ENCODE measurements around the gene ZBTB16. TPM values are rescaled to one million over a fixed set of nuclear protein-coding genes. Genes with fewer than 3 reads are reported as not detected.

Gene ZBTB16
- total RNA-seq, 1 experiment from 2014 or later, result 0.21 TPM

- Histone ChIP-seq H3K36me3 (ENCODE audit: control insufficient read depth, insufficient read depth, low read length) (no peaks in the 10 kb centered on the region), H3K9me3 (ENCODE audit: control insufficient read depth, insufficient read depth, low read depth, low read length) (no peaks in the 10 kb centered on the region), H3K4me1 (ENCODE audit: control insufficient read depth, insufficient read depth, low read length) (no peaks in the 10 kb centered on the region), H3K4me3 (ENCODE audit: low read depth in 2 of 2, low read length in 2 of 2) (no peak overlapping the region), H3K27ac (ENCODE audit: low read length) (no peak overlapping the region), H3K27me3 (ENCODE audit: control insufficient read depth, insufficient read depth, low read length) (peaks cover 32% of the 10 kb centered on the region)
- TF ChIP-seq TCF7L2 (IDR thresholded peaks at IDR 0.05; ENCODE audit: low read depth, low read length) (no peak), CTCF (IDR thresholded peaks at IDR 0.05) (no peak), POLR2AphosphoS5 (IDR thresholded peaks at IDR 0.05; ENCODE audit: low read depth, low read length) (no peak), SIN3A (IDR thresholded peaks at IDR 0.05; ENCODE audit: borderline replicate concordance, insufficient read depth, low read depth, low read length) (no peak)
- TF ChIP-seq, protein P1, sequence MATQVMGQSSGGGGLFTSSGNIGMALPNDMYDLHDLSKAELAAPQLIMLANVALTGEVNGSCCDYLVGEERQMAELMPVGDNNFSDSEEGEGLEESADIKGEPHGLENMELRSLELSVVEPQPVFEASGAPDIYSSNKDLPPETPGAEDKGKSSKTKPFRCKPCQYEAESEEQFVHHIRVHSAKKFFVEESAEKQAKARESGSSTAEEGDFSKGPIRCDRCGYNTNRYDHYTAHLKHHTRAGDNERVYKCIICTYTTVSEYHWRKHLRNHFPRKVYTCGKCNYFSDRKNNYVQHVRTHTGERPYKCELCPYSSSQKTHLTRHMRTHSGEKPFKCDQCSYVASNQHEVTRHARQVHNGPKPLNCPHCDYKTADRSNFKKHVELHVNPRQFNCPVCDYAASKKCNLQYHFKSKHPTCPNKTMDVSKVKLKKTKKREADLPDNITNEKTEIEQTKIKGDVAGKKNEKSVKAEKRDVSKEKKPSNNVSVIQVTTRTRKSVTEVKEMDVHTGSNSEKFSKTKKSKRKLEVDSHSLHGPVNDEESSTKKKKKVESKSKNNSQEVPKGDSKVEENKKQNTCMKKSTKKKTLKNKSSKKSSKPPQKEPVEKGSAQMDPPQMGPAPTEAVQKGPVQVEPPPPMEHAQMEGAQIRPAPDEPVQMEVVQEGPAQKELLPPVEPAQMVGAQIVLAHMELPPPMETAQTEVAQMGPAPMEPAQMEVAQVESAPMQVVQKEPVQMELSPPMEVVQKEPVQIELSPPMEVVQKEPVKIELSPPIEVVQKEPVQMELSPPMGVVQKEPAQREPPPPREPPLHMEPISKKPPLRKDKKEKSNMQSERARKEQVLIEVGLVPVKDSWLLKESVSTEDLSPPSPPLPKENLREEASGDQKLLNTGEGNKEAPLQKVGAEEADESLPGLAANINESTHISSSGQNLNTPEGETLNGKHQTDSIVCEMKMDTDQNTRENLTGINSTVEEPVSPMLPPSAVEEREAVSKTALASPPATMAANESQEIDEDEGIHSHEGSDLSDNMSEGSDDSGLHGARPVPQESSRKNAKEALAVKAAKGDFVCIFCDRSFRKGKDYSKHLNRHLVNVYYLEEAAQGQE (IDR thresholded peaks at IDR 0.05; ENCODE audit: insufficient read depth in 1 of 2, low read depth in 2 of 2, low read length in 1 of 2), result no peak
- intact Hi-C loops (cut with micrococcal nuclease; ENCODE audit: unreplicated experiment) (no loop called here), in situ Hi-C loops (cut with HindIII; ENCODE audit: low pct_unique_long_range_greater_than_20kb, low sequenced_read_pairs) (no loop called here)
- ATAC-seq (no peak), DNase-seq (ENCODE audit: low read depth, low spot score) (no peak)
- ChIA-PET POLR2A (no interaction called here), CTCF (no interaction called here)
- BruUV-seq (replicated peaks), result no TSS peak
Measured at GRCh38 chr11:114270531-114271270, 211.2 kb downstream of the ZBTB16 start.

DNA sequence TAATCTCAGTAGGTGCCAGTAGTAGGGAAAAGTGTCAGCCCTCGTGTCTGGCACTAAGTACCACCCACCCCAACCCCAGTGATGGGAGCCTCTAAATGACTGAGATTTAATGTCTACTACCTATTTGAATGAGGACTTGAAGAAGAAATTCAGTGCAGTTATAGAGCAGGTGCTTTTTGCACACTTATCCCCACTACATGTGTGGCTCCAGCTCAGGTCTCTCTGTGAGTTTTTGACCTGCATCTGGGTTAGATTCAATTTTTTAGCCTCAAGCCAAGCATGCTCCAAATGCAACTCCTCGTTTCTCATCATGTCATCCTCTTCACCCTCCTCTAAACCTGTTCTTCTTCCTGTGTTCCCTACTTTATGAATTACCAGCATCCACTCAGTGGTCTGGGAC, 211.8 kb downstream of the ZBTB16 start:
- intact Hi-C loops (cut with micrococcal nuclease; ENCODE audit: unreplicated experiment), result no loop called here
- Histone ChIP-seq H3K36me3 (ENCODE audit: control insufficient read depth, insufficient read depth, low read length) (no peaks in the 10 kb centered on the region), H3K27ac (ENCODE audit: low read length) (no peak overlapping the region), H3K27me3 (ENCODE audit: control insufficient read depth, insufficient read depth, low read length) (peaks cover 29% of the 10 kb centered on the region), H3K4me3 (ENCODE audit: low read depth in 2 of 2, low read length in 2 of 2) (no peak overlapping the region), H3K4me1 (ENCODE audit: control insufficient read depth, insufficient read depth, low read length) (no peaks in the 10 kb centered on the region), H3K9me3 (ENCODE audit: control insufficient read depth, insufficient read depth, low read depth, low read length) (no peaks in the 10 kb centered on the region)
- ATAC-seq (no peak), DNase-seq (ENCODE audit: low read depth, low spot score) (no peak)
- TF ChIP-seq CTCF (IDR thresholded peaks at IDR 0.05), result no peak
- no peak for TF ChIP-seq TCF7L2 (IDR thresholded peaks at IDR 0.05; ENCODE audit: low read depth, low read length)
- TF ChIP-seq POLR2AphosphoS5 (IDR thresholded peaks at IDR 0.05; ENCODE audit: low read depth, low read length), result no peak
- no peak for TF ChIP-seq SIN3A (IDR thresholded peaks at IDR 0.05; ENCODE audit: borderline replicate concordance, insufficient read depth, low read depth, low read length)
- TF ChIP-seq, protein P1 (IDR thresholded peaks at IDR 0.05; ENCODE audit: insufficient read depth in 1 of 2, low read depth in 2 of 2, low read length in 1 of 2), result no peak
- no TSS peak for BruUV-seq (replicated peaks)
- in situ Hi-C loops (cut with HindIII; ENCODE audit: low pct_unique_long_range_greater_than_20kb, low sequenced_read_pairs), result no loop called here
- POLR2A ChIA-PET, result no interaction called here
- CTCF ChIA-PET, result no interaction called here

All from Panc1 (cell line).